WERI-Rb-1 (cell line): ENCODE results near the gene TMEM97.
"Not testable (repeated sequence)": the region's sequence is repeated elsewhere in the genome, so short reads cannot be mapped to it uniquely, and the experiment has no call there.

Experiments
- DNase-seq: peaks from one replicate; pipeline ENCODE4 v3.0.0-alpha.2; 2020
- H3K27ac ChIP-seq: fragments of 250-450 bp; sonication (Bioruptor Pico); 2 replicates; pipeline ENCODE4 v1.5.1; 2020; ENCODE audit warnings: mild to moderate bottlenecking, moderate library complexity
- H3K27me3 ChIP-seq: fragments of 250-450 bp; sonication (Bioruptor Pico); 2 replicates; pipeline ENCODE4 v1.5.1; 2021; ENCODE audit warnings: mild to moderate bottlenecking, low read depth, moderate library complexity; ENCODE audit not compliant: insufficient read depth, severe bottlenecking
- H3K36me3 ChIP-seq: fragments of 250-450 bp; sonication (Bioruptor Pico); 2 replicates; pipeline ENCODE4 v1.5.1; 2020; ENCODE audit warnings: mild to moderate bottlenecking, moderate library complexity
- H3K4me3 ChIP-seq: 2 replicates; pipeline ENCODE4 v1.5.1; 2011; ENCODE audit warnings: low read depth, mild to moderate bottlenecking, control low read depth, low read length
- H3K9me3 ChIP-seq: fragments of 250-450 bp; sonication (Bioruptor Pico); 2 replicates; pipeline ENCODE4 v1.5.1; 2021; ENCODE audit warnings: mild to moderate bottlenecking, moderate library complexity; ENCODE audit not compliant: severe bottlenecking
- CTCF ChIP-seq: IDR thresholded peaks from 2 replicates; pipeline ENCODE4 v1.5.1; 2011; ENCODE audit warnings: low read depth, mild to moderate bottlenecking, control low read depth, inconsistent platforms, low read length

TMEM97 gene

GRCh38 chr17:28318759-28319597 lies at the start of gene TMEM97:
Gene TMEM97 (plus strand): TSS chr17:28319200. CDS start chr17:28319240, 40 bp downstream.
- H3K9me3 ChIP-seq = no peaks in the 10 kb centered on the region
- peak; percentile 98 for DNase-seq
- H3K36me3 ChIP-seq = peaks cover 37% of the 10 kb centered on the region
- H3K27ac ChIP-seq = peak within 1 kb of the TSS; percentile 95
- peak; percentile 9; the same call in 1 of the 2 replicates for TF ChIP-seq CTCF
- no peaks in the 10 kb centered on the region for H3K27me3 ChIP-seq
- H3K4me3 ChIP-seq = peak within 1 kb of the TSS; percentile 99

GRCh38 chr17:28270055-28270454 lies 48.9 kb upstream of the TMEM97 start:
- no peak for DNase-seq
- Histone ChIP-seq H3K27me3 (no peaks in the 10 kb centered on the region), H3K36me3 (no peaks in the 10 kb centered on the region), H3K27ac (no peak overlapping the region), H3K9me3 (peaks cover 4% of the 10 kb centered on the region), H3K4me3 (no peak overlapping the region)
- no peak for TF ChIP-seq CTCF

- no peak for TF ChIP-seq CTCF
- Histone ChIP-seq H3K27me3 (no peaks in the 10 kb centered on the region), H3K4me3 (no peak overlapping the region), H3K27ac (no peak overlapping the region), H3K9me3 (peaks cover 4% of the 10 kb centered on the region), H3K36me3 (no peaks in the 10 kb centered on the region)
- DNase-seq = no peak
Observed at GRCh38 chr17:28270926-28271325, 48.1 kb upstream of the TMEM97 start.

- no peak for TF ChIP-seq CTCF
- Histone ChIP-seq H3K9me3 (peaks cover 4% of the 10 kb centered on the region), H3K36me3 (no peaks in the 10 kb centered on the region), H3K27me3 (no peaks in the 10 kb centered on the region), H3K4me3 (no peak overlapping the region), H3K27ac (no peak overlapping the region)
- DNase-seq = no peak
Observed at GRCh38 chr17:28271431-28271830, 47.6 kb upstream of the TMEM97 start.

GRCh38 chr17:28272166-28272565 lies 46.8 kb upstream of the TMEM97 start:
- Histone ChIP-seq H3K27ac (no peak overlapping the region), H3K9me3 (peaks cover under 1% of the 10 kb centered on the region), H3K4me3 (no peak overlapping the region), H3K36me3 (no peaks in the 10 kb centered on the region), H3K27me3 (no peaks in the 10 kb centered on the region)
- no peak for DNase-seq
- TF ChIP-seq CTCF = no peak

GRCh38 chr17:28273341-28273740 lies 45.7 kb upstream of the TMEM97 start:
- H3K9me3 ChIP-seq, H3K27ac ChIP-seq, H3K36me3 ChIP-seq, H3K27me3 ChIP-seq, H3K4me3 ChIP-seq, DNase-seq: not testable (repeated sequence)
